Epithelial cell of proximal tubule (primary cell): ENCODE data around the gene DHRSX. TPM values are rescaled to one million over a fixed set of nuclear protein-coding genes. Genes with fewer than 3 reads are reported as not detected.

Experiments used
- DNase-seq: peaks from one replicate; pipeline ENCODE4 v3.0.0-alpha.2; 2011; ENCODE audit warnings: low read depth
- H3K4me3 ChIP-seq: 2 replicates; pipeline ENCODE4 v1.5.1; 2011; ENCODE audit warnings: low read depth, mild to moderate bottlenecking, low read length
- CTCF ChIP-seq: conservative IDR thresholded peaks from 2 replicates; pipeline ENCODE4 v1.5.1; 2012; ENCODE audit warnings: low read depth, mild to moderate bottlenecking, low read length
- total RNA-seq: library from RNA; depleted of rRNA; stranded (reverse); fragments of >200 nt; gene quantifications from 2 replicates; pipeline ENCODE4 v1.2.3, GENCODE V29; 2015

Gene DHRSX
- total RNA-seq, 1 donor from 2014 or later: 22.8 TPM

DNA sequence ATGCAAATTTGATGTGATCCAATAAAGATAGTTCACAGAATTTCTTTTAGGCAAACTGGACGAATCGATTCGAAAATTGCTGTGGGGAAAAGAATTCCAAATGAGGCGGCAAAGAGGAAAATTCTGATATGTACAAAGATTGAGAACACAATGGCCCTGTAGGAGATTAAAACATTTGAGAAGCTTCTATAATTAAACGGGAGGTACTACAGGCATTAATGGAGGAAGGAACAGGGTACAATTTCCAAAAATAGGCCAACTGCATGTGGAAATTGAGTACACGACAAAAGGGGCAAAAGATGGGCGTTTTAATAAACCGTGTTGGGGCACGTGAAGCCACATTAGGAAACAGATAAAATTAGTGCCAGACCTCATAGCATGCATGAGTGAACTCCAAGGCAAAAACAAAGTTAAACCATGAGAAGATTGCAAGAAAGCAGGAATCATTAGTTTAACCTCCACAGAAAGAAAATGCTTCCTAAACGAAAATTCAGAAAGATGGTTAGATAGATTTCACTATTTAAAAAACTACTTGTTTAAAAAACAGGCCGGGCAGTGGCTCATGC lies 68.4 kb downstream of the DHRSX start:
- no peak overlapping the region for H3K4me3 ChIP-seq
- DNase-seq: no peak
- no peak for TF ChIP-seq CTCF

- DNase-seq: no peak
- TF ChIP-seq CTCF: no peak
- no peak overlapping the region for H3K4me3 ChIP-seq
Observed at GRCh38 chrX:2430265-2430825, 70.4 kb downstream of the DHRSX start.

DNA sequence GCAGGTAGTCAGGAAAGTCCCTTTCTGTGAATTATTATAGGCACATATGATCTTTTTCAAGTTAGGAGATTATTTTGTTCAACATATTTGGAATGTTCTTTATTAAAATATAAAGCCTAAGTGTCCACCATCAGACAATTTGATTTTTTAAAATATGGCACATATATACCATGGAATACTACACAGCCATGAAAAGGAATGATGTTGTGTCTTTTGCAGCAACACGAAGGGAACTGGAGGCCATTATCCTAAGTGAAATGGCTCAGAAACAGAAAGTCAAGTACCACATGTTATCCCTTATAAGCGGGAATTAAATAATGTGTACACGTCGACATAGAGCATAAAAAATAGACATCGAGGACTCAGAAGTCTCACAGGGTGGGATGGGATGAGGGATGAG lies 73.0 kb downstream of the DHRSX start:
- no peak for DNase-seq
- no peak for TF ChIP-seq CTCF
- no peak overlapping the region for H3K4me3 ChIP-seq

DNA sequence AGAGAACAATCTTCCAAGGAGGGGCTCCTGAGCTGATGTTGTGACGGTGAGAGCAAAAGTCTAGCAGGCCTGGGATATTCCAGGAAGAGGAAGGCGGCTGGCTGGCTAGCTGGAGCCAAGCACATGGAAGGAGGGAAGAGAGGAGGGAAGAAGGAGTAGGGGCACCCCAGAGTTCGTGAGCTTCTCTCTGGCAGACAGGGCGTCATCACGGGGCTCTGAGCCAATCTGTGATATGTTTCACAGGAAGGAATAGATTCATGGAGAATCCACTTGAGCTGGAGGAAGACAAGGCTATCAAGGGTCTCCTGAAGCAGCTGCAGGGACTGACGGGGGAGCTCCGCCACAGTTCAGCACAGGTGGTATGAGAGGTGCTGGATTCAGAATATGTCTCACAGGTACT lies 73.6 kb downstream of the DHRSX start:
- no peak for DNase-seq
- no peak overlapping the region for H3K4me3 ChIP-seq
- TF ChIP-seq CTCF: no peak

GRCh38 chrX:2426289-2426882 lies 74.4 kb downstream of the DHRSX start:
- no peak overlapping the region for H3K4me3 ChIP-seq
- no peak for TF ChIP-seq CTCF
- no peak for DNase-seq

- no peak for TF ChIP-seq CTCF
- no peak overlapping the region for H3K4me3 ChIP-seq
- DNase-seq: no peak
Observed at GRCh38 chrX:2425286-2426071, 75.3 kb downstream of the DHRSX start.

- no peak overlapping the region for H3K4me3 ChIP-seq
- no peak for DNase-seq
- TF ChIP-seq CTCF: no peak
Observed at GRCh38 chrX:2424317-2424716, 76.5 kb downstream of the DHRSX start.
